GM19193 (cell line): Measurements from ENCODE around the gene SLC16A5.

Experiments used
- POLR2A ChIP-seq: IDR thresholded peaks from 4 replicates; pipeline ENCODE4 v1.6.1; 2011; ENCODE audit not compliant: insufficient read depth, insufficient read length; ENCODE audit errors: extremely low read depth

The SLC16A5 gene

DNA sequence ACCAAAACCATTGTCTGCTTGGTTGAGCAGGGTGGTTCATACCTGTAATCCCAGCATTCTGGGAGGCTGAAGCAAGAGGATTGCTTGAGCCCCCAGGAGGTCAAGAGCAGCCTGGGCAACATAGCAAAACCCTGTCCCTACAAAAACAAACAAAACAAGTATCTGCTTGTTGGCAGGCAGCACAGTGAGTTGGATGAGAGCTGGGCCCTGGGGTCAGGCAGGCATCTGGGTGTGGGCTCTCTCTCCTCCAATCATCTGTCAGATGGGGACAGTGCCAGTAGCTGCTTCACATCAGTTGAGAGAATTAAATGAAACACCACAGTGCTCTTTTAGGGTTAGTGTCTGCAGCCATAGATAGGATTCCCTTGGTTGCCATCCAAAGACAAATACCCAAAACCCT, 27.8 kb downstream of the SLC16A5 start:
- no peak for TF ChIP-seq POLR2A

DNA sequence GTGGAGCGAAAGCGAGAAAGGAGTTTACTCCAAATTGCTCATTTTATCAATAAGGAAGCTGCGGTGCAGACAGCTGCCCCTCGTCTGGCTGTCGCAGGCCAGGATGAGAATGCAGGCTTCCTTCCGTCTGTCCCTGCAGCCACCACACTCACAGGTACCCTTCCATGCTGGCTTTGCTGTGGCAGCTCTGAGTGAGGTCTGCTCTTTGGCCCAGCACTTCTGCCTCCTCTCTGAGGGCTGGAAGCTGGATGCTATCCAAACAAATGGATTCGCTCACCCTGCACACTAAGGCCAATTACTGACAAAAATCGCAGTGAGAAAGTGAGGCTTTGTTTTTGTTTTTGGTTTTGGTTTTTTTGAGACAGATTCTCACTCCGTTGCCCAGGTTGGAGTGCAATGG, 29.0 kb downstream of the SLC16A5 start:
- no peak for TF ChIP-seq POLR2A

DNA sequence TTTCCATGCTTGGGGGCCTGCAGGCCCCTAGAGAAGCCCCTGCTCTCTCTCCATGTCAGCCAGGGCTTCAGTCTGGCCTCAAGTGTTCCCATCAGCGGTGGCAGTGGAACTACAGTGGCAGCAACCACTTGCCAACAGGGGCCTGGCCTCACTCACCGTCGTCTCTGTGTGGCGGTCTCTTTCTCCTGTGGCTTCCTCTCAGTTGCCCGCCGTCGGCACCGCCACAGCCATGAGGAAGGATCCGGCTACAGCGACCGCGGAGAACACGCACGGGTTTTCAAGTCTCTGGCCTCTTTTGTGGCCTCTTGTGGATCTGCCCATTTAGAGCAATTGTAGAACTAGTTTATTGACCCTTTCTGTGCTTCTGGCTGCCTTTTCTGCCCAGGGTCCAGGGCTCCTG, 30.6 kb downstream of the SLC16A5 start:
- no peak for TF ChIP-seq POLR2A

DNA sequence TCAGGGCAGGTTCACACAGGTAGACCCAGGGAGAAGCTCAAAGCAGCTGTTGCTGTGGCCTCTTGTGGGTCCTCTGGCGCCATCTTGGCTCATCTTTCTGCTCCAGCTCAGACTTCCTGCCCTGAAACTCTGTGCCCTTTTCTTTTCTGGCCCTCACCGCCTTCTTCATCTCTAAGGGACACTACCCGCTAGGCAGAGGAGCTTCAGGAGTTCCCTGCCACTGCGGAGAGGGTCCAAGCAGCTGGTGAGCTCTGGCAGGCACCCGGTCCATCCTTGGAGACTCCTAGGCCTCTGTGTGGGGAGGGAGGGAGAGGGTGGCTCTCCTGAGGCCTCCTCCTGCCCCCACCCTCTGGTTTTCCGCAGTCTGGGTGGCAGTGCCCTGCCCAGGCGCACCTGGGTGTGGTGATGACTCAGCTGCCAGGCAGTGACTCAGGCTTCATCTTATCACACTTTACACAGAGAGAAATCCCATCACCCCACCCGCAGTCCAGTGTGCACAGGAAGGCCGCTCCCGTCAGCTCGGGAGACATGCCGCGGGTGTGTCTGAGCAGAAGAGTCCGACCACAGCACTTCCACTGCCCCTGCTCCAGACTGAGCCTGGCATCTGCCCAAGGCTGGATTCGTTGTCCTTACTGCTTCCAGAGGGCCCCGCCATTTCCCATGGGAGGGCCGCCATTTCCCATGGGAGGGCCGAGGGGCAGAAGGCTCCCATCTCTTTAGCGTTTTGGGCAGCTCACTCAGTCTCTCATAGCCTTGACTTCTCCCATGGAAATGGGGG, 36.5 kb downstream of the SLC16A5 start:
- no peak for TF ChIP-seq POLR2A

DNA sequence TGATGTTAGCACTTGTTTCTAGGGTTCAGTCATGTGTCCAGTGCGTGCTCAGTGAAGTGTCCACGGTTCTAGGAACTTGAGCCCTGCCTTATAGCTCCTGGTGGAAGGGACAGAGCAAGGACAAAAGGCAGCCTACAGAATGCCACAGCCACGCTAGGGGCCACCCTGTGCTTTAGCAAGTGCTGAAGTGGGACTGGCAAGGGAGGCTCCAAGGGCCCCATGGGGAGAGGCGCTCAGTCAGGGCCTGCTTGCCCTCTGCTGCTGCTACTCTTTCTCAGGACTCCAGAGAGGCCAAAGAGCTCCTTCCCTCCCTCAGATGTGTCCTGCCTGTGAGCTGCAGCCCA, 37.0 kb downstream of the SLC16A5 start:
- no peak for TF ChIP-seq POLR2A

DNA sequence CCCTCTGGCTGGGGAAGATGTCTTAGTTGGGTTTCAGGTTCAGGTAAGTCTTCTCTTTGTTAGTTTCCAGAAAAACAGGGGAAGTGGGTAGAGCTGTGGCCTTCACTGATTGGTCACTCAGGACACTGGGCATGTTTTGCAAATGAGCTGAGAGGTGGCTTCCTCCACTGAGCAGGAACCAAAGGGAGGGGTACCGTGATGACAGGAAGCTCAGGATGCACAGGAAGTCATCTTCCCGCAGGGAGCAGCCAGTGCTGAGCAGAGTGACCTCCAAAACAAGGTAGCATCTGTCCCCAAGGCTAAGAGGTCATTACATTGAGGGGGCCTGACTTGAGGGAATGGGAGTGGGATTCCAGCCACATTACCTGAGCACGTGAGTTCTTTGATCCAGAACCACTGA, 38.2 kb downstream of the SLC16A5 start:
- TF ChIP-seq POLR2A, result peak; percentile 14

DNA sequence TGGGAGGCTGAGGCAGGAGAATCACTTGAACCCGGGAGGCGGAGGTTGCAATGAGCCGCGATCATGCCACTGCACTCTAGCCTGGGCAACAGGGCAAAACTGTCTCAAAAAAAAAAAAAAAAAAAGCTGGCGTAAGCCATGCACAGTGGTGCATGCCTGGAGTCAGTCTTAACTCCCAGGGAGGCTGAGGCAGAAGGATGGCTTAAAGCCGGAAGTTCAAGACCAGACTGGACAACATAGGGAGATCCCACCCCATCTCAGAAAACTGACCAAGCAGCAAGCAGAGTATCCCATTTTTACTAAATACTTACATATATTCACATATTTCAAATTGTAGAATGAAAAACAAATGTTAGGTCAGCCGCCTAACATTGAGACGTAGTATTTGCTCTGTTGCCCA, 39.2 kb downstream of the SLC16A5 start:
- no peak for TF ChIP-seq POLR2A

DNA sequence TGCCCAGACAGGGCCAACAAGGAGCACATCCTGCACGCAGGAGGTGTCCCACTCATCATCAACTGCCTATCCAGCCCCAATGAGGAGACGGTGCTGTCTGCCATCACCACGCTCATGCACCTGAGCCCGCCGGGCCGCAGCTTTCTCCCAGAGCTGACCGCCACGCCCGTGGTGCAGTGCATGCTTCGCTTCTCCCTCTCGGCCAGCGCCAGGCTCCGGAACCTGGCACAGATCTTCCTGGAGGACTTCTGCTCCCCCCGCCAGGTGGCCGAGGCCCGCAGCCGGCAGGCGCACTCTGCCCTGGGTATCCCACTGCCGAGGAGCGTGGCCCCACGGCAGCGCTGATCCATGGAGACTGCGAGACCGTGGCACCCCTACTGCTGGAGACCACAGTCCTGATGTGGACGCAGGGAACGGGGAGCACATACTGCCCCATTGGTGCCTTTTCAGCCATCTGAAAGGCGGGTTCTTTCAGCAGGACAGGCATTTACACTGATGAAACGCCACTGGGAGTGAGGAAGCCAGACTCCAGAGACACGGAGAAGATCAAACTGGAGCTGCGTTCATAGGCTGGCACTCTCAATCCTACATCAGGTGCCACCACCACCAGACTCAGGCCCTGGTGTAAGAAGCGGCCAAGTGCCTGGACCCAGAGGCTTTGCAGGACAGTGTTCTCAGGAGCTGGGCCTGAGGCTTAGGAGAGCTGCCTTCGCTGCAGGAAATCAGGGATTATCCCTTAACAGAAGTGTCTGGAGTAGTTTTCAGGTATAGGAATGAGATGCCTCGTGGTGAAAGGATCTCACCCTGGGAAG, 41.1 kb downstream of the SLC16A5 start:
- no peak for TF ChIP-seq POLR2A

DNA sequence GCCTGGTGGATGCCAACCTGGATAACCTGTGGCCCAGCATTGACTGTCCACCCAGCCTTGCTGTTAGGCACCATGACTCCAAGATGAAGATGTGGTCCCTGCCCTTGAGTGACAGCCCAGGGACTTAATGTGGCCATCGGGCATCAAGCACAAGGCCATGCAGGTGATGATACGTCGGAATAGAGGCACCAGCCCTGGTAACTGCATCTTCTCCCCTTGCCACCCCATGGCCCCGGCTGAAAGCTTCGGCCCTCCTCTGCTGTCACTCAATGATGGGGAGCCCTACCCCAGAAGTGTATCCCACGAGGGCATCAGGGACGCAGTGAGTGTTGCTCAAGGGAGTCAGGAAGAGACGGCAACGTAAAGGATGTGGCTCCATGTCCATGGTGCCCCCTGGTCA, 41.8 kb downstream of the SLC16A5 start:
- TF ChIP-seq POLR2A, result no peak

DNA sequence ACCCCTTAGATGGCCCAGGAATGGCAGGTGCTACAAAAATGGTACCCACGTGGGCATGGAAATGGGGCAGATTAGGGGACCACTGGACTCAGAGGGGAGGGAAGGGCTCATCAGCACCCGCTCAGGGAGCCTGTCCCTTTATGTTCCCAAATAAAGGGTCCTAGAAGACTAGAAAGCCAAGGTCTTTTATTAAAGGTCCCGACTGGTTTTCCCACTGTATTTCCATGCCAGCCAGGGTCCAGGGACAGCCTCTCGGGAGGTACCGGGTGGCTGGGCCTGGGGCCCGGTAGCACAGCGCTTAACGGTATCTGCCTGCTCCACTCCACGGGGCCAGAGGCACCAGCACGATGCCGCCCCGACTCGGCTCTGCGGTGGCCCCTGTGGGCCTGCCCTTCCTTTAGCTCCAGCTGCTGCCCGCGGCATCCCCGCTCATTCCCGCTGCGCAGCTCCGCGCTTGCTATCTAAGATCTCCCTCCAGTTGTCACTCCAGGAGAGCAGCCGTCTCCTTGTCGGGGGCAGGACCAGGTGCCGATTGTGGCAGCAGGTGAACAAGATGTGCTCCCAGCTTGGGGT, 42.4 kb downstream of the SLC16A5 start:
- no peak for TF ChIP-seq POLR2A

DNA sequence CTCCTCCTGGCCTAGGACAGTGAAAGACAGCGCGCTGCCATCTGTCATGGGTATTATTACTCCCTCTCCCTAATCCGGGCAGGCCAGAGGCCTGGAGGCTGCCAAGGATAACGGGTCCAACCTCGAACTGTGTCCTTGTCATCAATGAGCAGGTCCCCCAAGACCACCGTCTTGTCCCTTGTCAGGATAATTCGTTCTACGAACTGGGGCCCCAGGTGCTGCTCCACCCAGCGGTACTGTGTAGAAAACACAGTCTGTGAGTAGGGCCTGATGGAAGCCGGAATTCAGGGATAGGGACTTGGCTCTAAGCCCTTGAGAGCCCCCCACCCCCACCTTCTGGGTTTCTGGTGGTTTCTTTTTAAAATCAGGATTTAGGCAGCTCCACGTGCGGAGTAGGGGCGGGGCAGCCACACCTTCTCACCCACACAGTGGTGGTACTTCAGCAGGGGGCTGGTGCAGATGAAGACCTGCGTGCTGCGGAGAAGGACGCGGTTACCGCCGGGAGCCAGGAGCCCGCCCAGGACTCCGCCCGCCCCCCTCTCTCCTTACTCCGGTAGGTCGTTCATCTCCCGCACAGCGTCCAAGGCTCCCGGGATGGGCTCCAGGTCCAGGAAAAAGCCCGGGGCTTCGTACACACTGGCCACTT, 43.0 kb downstream of the SLC16A5 start:
- no peak for TF ChIP-seq POLR2A

DNA sequence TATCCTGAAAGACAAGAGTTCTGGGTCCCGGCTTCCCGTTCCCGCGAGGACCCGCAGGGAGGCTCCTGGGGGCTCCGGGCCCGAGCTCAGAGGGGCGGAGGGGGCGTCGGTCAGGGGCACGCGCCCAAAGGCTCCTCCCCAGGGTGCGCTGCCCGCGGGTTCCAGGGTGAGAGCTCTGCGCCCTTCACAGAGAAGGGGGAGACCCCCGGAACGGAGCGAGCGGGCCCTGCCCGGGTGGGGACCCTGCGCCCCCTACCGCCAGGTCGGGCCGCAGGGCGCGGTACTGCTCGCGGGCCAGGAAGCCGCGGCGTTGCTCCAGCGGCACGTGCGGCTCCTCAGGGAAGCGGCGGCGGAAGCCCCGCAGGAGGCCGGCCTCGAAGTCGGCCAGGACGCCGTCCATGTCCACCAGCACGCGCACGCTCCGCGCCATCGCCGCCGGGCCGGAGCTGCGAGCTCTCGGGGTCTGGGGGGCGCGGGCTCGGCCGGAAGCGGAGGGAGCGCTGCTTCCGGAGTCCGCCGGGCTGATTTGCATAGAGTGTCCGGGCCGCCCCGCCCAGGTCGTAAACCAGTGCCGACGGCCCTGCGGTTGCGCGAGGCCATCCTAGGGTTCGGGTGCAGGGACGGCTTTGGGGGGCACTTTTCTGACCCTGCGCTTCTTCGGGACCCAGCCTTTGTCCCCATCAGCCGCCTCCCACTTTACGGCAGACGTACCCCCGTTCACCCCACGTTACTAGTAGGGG, 43.7 kb downstream of the SLC16A5 start, which contains the start of gene NT5C:
TSS of gene NT5C (minus strand) at position 465 of the 740 bp plus-strand sequence. CDS start at position 430, 35 bp downstream.
- TF ChIP-seq POLR2A, result peak; percentile 95

DNA sequence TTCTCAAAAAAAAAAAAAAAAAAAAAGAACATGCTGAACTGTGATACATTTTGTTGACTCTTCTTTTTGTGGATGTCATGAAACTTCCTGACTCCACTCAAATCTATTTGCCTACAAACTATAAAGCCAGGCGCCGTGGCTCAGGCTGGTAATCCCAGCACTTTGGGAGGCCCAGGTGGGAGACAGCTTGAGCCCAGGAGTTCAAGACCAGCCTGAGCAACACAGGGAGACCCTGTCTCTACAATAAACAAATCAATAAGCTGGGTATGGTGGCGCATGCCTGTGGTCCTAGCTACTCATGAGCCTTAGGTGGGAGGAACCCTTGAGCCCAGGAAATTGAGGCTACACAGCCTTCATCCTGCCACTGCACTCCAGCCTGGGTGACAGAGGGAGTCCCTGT, 45.2 kb downstream of the SLC16A5 start:
- TF ChIP-seq POLR2A, result no peak

DNA sequence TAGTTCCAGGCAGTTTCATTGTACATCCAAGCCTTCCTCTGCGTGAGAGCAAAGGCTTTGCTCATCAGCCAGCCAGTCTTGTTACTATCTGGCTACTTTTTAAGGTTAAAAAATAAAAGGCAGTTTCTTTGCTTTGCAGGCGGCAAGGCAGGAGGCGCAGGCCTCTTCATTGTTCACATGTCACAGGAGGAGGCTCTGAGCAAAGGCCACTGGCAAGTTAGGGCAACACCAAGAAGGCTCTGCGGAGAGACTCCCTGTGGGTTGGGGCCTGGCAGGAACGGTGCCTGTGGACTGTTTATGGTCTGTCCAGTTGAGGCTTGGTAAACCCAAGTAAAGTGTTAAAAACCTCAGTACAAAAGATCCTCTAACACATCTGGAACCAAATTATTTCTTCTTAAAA, 47.7 kb downstream of the SLC16A5 start:
- TF ChIP-seq POLR2A, result no peak
